Dedifferentiated amniotic fluid mesenchymal stem cell (primary cell): ENCODE results near the gene JAK1.

Experiments
- DNase-seq: peaks from one replicate; pipeline ENCODE4 v3.0.0-alpha.2; 2016; ENCODE audit errors: extremely low spot score

JAK1 gene

GRCh38 chr1:64980745-64981600, 14.6 kb upstream of the JAK1 start:
- no peak for DNase-seq

- no peak for DNase-seq
Observed at GRCh38 chr1:64979358-64979757, 13.0 kb upstream of the JAK1 start.

- no peak for DNase-seq
Observed at GRCh38 chr1:64976361-64976760, 10.0 kb upstream of the JAK1 start.

- DNase-seq: no peak
Observed at GRCh38 chr1:64975740-64976139, 9.4 kb upstream of the JAK1 start.

- DNase-seq: no peak
Observed at GRCh38 chr1:64975127-64975526, 8.8 kb upstream of the JAK1 start.

GRCh38 chr1:64974288-64974825, 8.0 kb upstream of the JAK1 start:
- DNase-seq: no peak

GRCh38 chr1:64973061-64973647, 6.8 kb upstream of the JAK1 start:
- no peak for DNase-seq

GRCh38 chr1:64969305-64970046, 3.1 kb upstream of the JAK1 start:
- no peak for DNase-seq

GRCh38 chr1:64967381-64967780, 1.0 kb upstream of the JAK1 start:
- no peak for DNase-seq

GRCh38 chr1:64965366-64966157, 787 bp downstream of the JAK1 start:
- DNase-seq: peak; percentile 34

GRCh38 chr1:64963466-64963865, 2.9 kb downstream of the JAK1 start:
- DNase-seq: no peak

- no peak for DNase-seq
Observed at GRCh38 chr1:64962441-64962840, 3.9 kb downstream of the JAK1 start.

- no peak for DNase-seq
Observed at GRCh38 chr1:64961923-64962322, 4.4 kb downstream of the JAK1 start.

- DNase-seq: no peak
Observed at GRCh38 chr1:64960731-64961130, 5.6 kb downstream of the JAK1 start.

GRCh38 chr1:64959986-64960385, 6.4 kb downstream of the JAK1 start:
- no peak for DNase-seq

GRCh38 chr1:64956733-64957441, 9.5 kb downstream of the JAK1 start:
- no peak for DNase-seq

GRCh38 chr1:64956010-64956640, 10.2 kb downstream of the JAK1 start:
- peak; percentile 51 for DNase-seq

- no peak for DNase-seq
Observed at GRCh38 chr1:64955097-64956009, 11.0 kb downstream of the JAK1 start.

- DNase-seq: no peak
Observed at GRCh38 chr1:64953241-64953640, 13.1 kb downstream of the JAK1 start.
